K562 (cell line): ENCODE measurements around the gene IP6K3. TPM values are rescaled to one million over a fixed set of nuclear protein-coding genes. Genes with fewer than 3 reads are reported as not detected.

ENCODE experiments used
- ATAC-seq: fragments of 200-7000 bp; cut with Tn5 transposase; 3 replicates; pipeline ENCODE4 v1.9.1; 2020; ENCODE audit warnings: moderate library complexity
- BruUV-seq: library from RNA; stranded (reverse); fragments of 400-500 nt; replicated peaks from 2 replicates; lab custom pipeline; 2021; lab: Mats Ljungman, UMichigan
- CTCF ChIA-PET: fragments of 300-600 bp; formaldehyde crosslinking; extraction: SDS; loops from one replicate; lab custom pipeline; 2021; ENCODE audit warnings: low intra/inter-chr PET ratio; lab: Yijun Ruan, JAX
- POLR2A ChIA-PET: fragments of 300-600, 350-650 bp; sonication (Branson Sonifier 250); formaldehyde crosslinking; extraction: SDS; loops from one replicate; lab custom pipeline; 2021; ENCODE audit warnings: antibody characterized with exemption, inconsistent platforms; lab: Yijun Ruan, JAX
- DNase-seq, 4 experiments: peaks; one replicate each; pipeline versions ENCODE4 v3.0.0 to v3.0.0-alpha.2; 2011 to 2018; ENCODE audit warnings: low spot score in 3 of 4, mixed read lengths in 3 of 4; ENCODE audit errors: extremely low read depth in 1 of 4
- FAIRE-seq: peaks from 2 replicates; lab custom pipeline; 2011; peaks lifted over from hg19 to GRCh38; lab: Jason Lieb, UNC
- H2AFZ ChIP-seq: 2 replicates; pipeline ENCODE4 v1.6.0; 2011; ENCODE audit warnings: low read depth, low read length, control low read depth, inconsistent platforms
- H3K27ac ChIP-seq: fragments of 200-600 bp; 3 replicates; pipeline ENCODE4 v1.8.0; 2011; ENCODE audit warnings: low read depth, mild to moderate bottlenecking, control low read depth, inconsistent platforms, low read length, moderate library complexity, mixed read lengths; ENCODE audit errors: extremely low read depth
- H3K27me3 ChIP-seq, 2 experiments: fragments of 300-600 bp in 1 of 2; 2 replicates in 1 of 2; 3 replicates in 1 of 2; pipeline versions ENCODE4 v1.6.0 to v1.8.0; 2011; ENCODE audit warnings: inconsistent platforms in 2 of 2, low read length in 2 of 2, mild to moderate bottlenecking in 1 of 2, mixed read lengths in 1 of 2, moderate library complexity in 1 of 2; ENCODE audit not compliant: control insufficient read depth in 2 of 2, insufficient read depth in 2 of 2
- H3K36me3 ChIP-seq: fragments of 300-600 bp; 3 replicates; pipeline ENCODE4 v1.8.0; 2011; ENCODE audit warnings: mild to moderate bottlenecking, low read length, inconsistent platforms; ENCODE audit not compliant: control insufficient read depth, insufficient read depth
- H3K4me1 ChIP-seq, 2 experiments: fragments of 200-600 bp in 1 of 2; replicated peaks in 1 of 2; 2 replicates in 1 of 2; 3 replicates in 1 of 2; pipeline versions ENCODE4 v1.5.1 to v1.8.0; 2011; ENCODE audit warnings: inconsistent platforms in 2 of 2, low read length in 2 of 2, mild to moderate bottlenecking in 1 of 2, mixed read lengths in 1 of 2, moderate library complexity in 1 of 2; ENCODE audit not compliant: control insufficient read depth in 2 of 2, insufficient read depth in 2 of 2
- H3K4me2 ChIP-seq: 2 replicates; pipeline ENCODE4 v1.6.1; 2011; ENCODE audit warnings: low read length, control low read depth, inconsistent platforms, mixed read lengths; ENCODE audit not compliant: insufficient read depth
- H3K4me3 ChIP-seq: fragments of 200-600 bp; sonication (generic), shearing (Covaris generic); 2 replicates; pipeline ENCODE4 v1.5.1; 2016; ENCODE audit warnings: control low read depth, inconsistent platforms
- H3K79me2 ChIP-seq: fragments of 200-600 bp; 3 replicates; pipeline ENCODE4 v1.8.0; 2011; ENCODE audit warnings: low read length, inconsistent platforms; ENCODE audit not compliant: control insufficient read depth, insufficient read depth
- H3K9ac ChIP-seq, 2 experiments: 2 replicates each; pipeline versions ENCODE4 v1.6.0 to v1.6.1; 2011; ENCODE audit warnings: low read depth in 2 of 2, low read length in 2 of 2, control low read depth in 1 of 2, inconsistent platforms in 1 of 2, mild to moderate bottlenecking in 1 of 2, mixed read lengths in 1 of 2; ENCODE audit not compliant: insufficient read depth in 1 of 2
- H3K9me1 ChIP-seq: one replicate; pipeline ENCODE4 v1.6.0; 2011; ENCODE audit warnings: inconsistent platforms, mild to moderate bottlenecking, low read length, moderate library complexity; ENCODE audit not compliant: control insufficient read depth, insufficient read depth
- H3K9me3 ChIP-seq: replicated peaks from 2 replicates; pipeline ENCODE4 v1.5.1; 2011; ENCODE audit warnings: low read depth, low read length, inconsistent platforms; ENCODE audit not compliant: control insufficient read depth, insufficient read depth
- H4K20me1 ChIP-seq: replicated peaks from 2 replicates; pipeline ENCODE4 v1.6.1; 2011; ENCODE audit warnings: low read length, inconsistent platforms, mixed read lengths; ENCODE audit not compliant: control insufficient read depth, insufficient read depth
- ATF3 ChIP-seq, 2 experiments: fragments of 450-650 bp in 1 of 2; sonication (generic) in 1 of 2; formaldehyde crosslinking in 1 of 2; IDR thresholded peaks in 1 of 2; conservative IDR thresholded peaks in 1 of 2; 2 replicates each; pipeline versions ENCODE4 v1.6.1 to v1.8.1; 2016 to 2023; ENCODE audit warnings: mild to moderate bottlenecking in 2 of 2, moderate library complexity in 2 of 2, inconsistent platforms in 1 of 2, missing genetic modification reagents in 1 of 2
- CTCF ChIP-seq, 3 experiments: IDR thresholded peaks in 2 of 3; conservative IDR thresholded peaks in 1 of 3; 2 replicates each; pipeline ENCODE4 v1.5.1; 2011 to 2012; ENCODE audit warnings: low read length in 3 of 3, mild to moderate bottlenecking in 3 of 3, control low read depth in 2 of 3, improper control_type of control experiment in 1 of 3, inconsistent platforms in 1 of 3, low read depth in 1 of 3, mixed read lengths in 1 of 3, moderate library complexity in 1 of 3; ENCODE audit not compliant: insufficient read depth in 2 of 3
- HMBOX1 ChIP-seq: sonication (generic); IDR thresholded peaks from 2 replicates; pipeline ENCODE4 v1.6.1; 2016
- MXD1 ChIP-seq: fragments of 250-450 bp; sonication (Bioruptor Pico); IDR thresholded peaks from 2 replicates; pipeline ENCODE4 v1.8.0; 2021; ENCODE audit warnings: borderline replicate concordance, mild to moderate bottlenecking, moderate library complexity; ENCODE audit not compliant: poor library complexity, severe bottlenecking
- RAD21 ChIP-seq, 2 experiments: fragments of 250-450 bp in 1 of 2; fragments of 450-650 bp in 1 of 2; sonication (Bioruptor Pico) in 1 of 2; formaldehyde crosslinking in 1 of 2; IDR thresholded peaks in 1 of 2; conservative IDR thresholded peaks in 1 of 2; 2 replicates each; pipeline versions ENCODE4 v1.4.0 to v1.8.0; 2020 to 2022; ENCODE audit warnings: mild to moderate bottlenecking in 2 of 2, moderate library complexity in 1 of 2
- SMC3 ChIP-seq: conservative IDR thresholded peaks from 2 replicates; pipeline ENCODE4 v1.6.1; 2011; ENCODE audit warnings: low read depth, low read length, improper control_type of control experiment; ENCODE audit not compliant: insufficient read depth
- ZFP1 ChIP-seq: fragments of 450-650 bp; formaldehyde crosslinking; IDR thresholded peaks from 2 replicates; pipeline ENCODE4 v1.4.0; 2020; ENCODE audit warnings: mild to moderate bottlenecking, mixed read lengths
- ZKSCAN8 ChIP-seq: fragments of 200-800 bp; sonication (Bioruptor generic); IDR thresholded peaks from 2 replicates; pipeline ENCODE4 v1.6.1; 2016; ENCODE audit warnings: missing genetic modification characterization, missing compliant biosample characterization
- WGBS: fragments of 100-300 bp; shearing (Covaris generic); methylation state at CpG from one replicate; pipeline ENCODE4 v1.1.6; 2016; ENCODE audit warnings: low coverage, mixed read lengths; ENCODE audit not compliant: insufficient coverage; ENCODE audit errors: missing lambda C conversion rate; 5-methylcytosine and 5-hydroxymethylcytosine counted together
- in situ Hi-C: fragments of 300-500 bp; cut with MboI; formaldehyde crosslinking; loops from 4 replicates; pipeline ENCODE4 v1.15.0; 2018; ENCODE audit warnings: inconsistent platforms, mixed read lengths
- intact Hi-C: fragments of 100-400 bp; cut with micrococcal nuclease; formaldehyde crosslinking; loops from 2 replicates; pipeline ENCODE4 v1.14.2; 2022
- polyA plus RNA-seq, 8 experiments: library from polyadenylated mRNA; depleted of rRNA in 4 of 8; stranded (reverse) in 5 of 8; unstranded in 3 of 8; fragments of >200 nt; fragmentation: Nextera tagmentation in 2 of 8; fragmentation: Illumina TruSeq in 1 of 8; extraction: Ambion mirVana in 2 of 8; extraction: Trizol in 1 of 8; gene quantifications; 2 replicates each; pipeline versions ENCODE4 v1.2.1 to v1.2.3, GENCODE V29; 2011 to 2014; ENCODE audit warnings: inconsistent platforms in 1 of 8, missing spikeins in 1 of 8
- total RNA-seq, 7 experiments: library from RNA; depleted of rRNA in 6 of 7; stranded (reverse); fragments of >200 nt in 6 of 7; fragmentation: Illumina TruSeq in 2 of 7; extraction: Trizol in 2 of 7; gene quantifications; 2 replicates each; pipeline versions ENCODE4 v1.2.1 to v1.2.3, GENCODE V29; 2011 to 2021; ENCODE audit warnings: low replicate concordance in 1 of 7

The IP6K3 gene
- total and polyA plus RNA-seq, 9 of the 15 experiments (the other 6 are each of a cell fraction or from before 2014, with no cell fraction given), result not detected

GRCh38 chr6:33702345-33702977 lies 44.2 kb downstream of the IP6K3 start:
- no peak for FAIRE-seq
- peak; percentile 50 to 65 (median 58) for DNase-seq
- peak; percentile 86 for ATAC-seq
- in situ Hi-C loops, result loop anchor here (5.0 kb wide), 1 partner anchor 115 kb away; no protein-coding TSS in a partner anchor
- Histone ChIP-seq H3K4me2 (no peak overlapping the region), H3K79me2 (no peaks in the 10 kb centered on the region)
- TF ChIP-seq SMC3, result 0 out of 2 replicates have a peak, but pooled peaks have one; percentile 22
- TF ChIP-seq RAD21 (CRISPR knock-in tag; conservative IDR thresholded peaks at IDR 0.05 in 1 of 2, IDR thresholded peaks at IDR 0.05 in 1 of 2), result peak in 1 of 2 experiments; percentile 29; a peak in 2 of 4 replicates
- TF ChIP-seq CTCF (IDR thresholded peaks at IDR 0.05 in 2 of 3, conservative IDR thresholded peaks at IDR 0.05 in 1 of 3; ENCODE audit: insufficient read depth in 2 of 3, low read depth in 1 of 3, low read length in 3 of 3), result peak; percentile 58 to 60 (median 60)
- TF ChIP-seq ZFP1 (CRISPR knock-in tag), result no peak
- no peak for TF ChIP-seq HMBOX1
- peak; percentile 37; the same call in 1 of the 2 replicates for TF ChIP-seq ATF3 (IDR thresholded peaks at IDR 0.05)
- TF ChIP-seq ATF3 (CRISPR knock-in tag; conservative IDR thresholded peaks at IDR 0.05), result no peak
- TF ChIP-seq MXD1, result no peak
- TF ChIP-seq ZKSCAN8 (CRISPR knock-in tag), result no peak
- TF ChIP-seq, all 486 proteins: peak for 4
- Histone ChIP-seq H3K9ac (no peak overlapping the region), H3K9me1 (no peaks in the 10 kb centered on the region), H3K4me3 (no peak overlapping the region), H3K27me3 (no peaks in the 10 kb centered on the region), H2AFZ (no peak overlapping the region), H3K27ac (no peak overlapping the region), H3K4me1 (0 out of 5 replicates have a peak, but pooled peaks cover 0 to 6% of the 10 kb centered on the region in 2 experiments), H4K20me1 (no peaks in the 10 kb centered on the region), H3K36me3 (peaks cover 62% of the 10 kb centered on the region; the same call in 2 of the 3 replicates), H3K9me3 (no peaks in the 10 kb centered on the region)
- ChIA-PET POLR2A (no interaction called here), CTCF (interaction anchor here (0.9 to 5.5 kb wide), 3 partner anchors 113 to 117 kb away, joined by 3 to 60 read pairs (median 5); no protein-coding TSS in a partner anchor)
- intact Hi-C loops, result no loop called here
- WGBS, result 65% methylated on average over 1 of the region's 1 CpG
- BruUV-seq, result no TSS peak
